ENCODE results near the gene SLC18A3.

Gene SLC18A3

DNA sequence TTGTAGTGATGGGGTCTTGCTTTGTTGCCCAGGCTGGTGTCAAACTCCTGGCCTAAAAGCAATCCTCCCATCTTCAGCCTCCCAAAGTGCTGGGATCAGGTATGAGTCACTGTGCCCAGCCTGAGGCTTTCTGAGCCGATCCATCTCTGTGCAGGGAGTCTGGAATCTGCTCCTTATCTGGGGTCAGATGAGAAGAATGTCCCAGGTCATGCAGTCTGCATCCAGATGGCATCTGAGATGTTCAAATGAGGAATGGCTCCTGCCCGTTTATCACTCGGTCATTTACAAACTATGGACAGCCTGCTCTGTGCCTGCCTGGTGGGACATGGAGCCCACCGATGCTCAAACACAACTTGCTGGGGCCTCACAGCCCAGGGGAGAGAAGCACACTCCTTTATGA is 11.1 kb upstream of the SLC18A3 start:
- TF ChIP-seq, protein P1, sequence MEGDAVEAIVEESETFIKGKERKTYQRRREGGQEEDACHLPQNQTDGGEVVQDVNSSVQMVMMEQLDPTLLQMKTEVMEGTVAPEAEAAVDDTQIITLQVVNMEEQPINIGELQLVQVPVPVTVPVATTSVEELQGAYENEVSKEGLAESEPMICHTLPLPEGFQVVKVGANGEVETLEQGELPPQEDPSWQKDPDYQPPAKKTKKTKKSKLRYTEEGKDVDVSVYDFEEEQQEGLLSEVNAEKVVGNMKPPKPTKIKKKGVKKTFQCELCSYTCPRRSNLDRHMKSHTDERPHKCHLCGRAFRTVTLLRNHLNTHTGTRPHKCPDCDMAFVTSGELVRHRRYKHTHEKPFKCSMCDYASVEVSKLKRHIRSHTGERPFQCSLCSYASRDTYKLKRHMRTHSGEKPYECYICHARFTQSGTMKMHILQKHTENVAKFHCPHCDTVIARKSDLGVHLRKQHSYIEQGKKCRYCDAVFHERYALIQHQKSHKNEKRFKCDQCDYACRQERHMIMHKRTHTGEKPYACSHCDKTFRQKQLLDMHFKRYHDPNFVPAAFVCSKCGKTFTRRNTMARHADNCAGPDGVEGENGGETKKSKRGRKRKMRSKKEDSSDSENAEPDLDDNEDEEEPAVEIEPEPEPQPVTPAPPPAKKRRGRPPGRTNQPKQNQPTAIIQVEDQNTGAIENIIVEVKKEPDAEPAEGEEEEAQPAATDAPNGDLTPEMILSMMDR (IDR thresholded peaks at IDR 0.05; ENCODE audit: control insufficient read depth, extremely low read depth, insufficient read depth) = no peak
- no peak for DNase-seq (ENCODE audit: low read depth)

DNA sequence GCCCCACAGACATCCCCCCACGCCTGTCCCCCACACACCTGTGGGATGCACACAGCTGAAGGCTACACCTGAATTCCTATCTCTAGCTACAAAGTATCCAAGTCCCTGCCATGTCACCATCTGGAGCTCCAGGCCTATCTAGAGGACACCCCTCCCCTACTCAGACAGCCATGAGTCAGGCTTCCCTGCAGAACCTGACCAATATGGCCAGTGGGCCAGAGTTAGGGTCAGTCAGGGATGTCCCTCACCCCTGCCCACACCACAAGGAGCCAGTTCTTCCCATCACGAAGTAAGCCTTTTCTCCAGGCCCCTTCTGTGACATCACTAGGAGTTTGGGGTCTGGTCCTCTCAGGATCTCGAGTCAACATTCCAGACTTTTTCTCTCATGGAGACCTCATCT is 10.6 kb upstream of the SLC18A3 start:
- TF ChIP-seq, protein P1 (IDR thresholded peaks at IDR 0.05; ENCODE audit: control insufficient read depth, extremely low read depth, insufficient read depth) = no peak
- DNase-seq (ENCODE audit: low read depth) = no peak

More for the DNA sequence above, 11.1 kb upstream of the SLC18A3 start:
- H3K4me3 ChIP-seq (ENCODE audit: low read depth, low read length) = no peak overlapping the region

DNA sequence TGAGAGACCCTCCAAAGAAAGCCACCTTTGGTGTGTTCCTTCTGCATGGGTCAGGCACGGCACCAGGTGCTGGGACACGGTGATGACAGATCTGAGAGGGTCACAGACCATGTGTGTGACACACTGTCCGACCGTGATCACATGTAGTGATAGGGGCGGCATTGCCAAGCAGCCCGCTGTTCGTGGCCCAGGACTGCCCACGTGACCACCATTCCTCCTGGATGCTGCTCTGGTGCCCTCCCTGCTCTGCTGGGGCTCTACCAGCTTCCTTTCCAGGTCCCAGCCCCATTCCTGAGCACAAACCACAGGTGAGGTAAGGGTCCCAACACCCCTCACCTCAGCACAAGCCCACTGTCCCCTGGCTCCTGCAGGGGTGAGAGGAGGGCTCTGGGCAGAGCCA is 10.1 kb upstream of the SLC18A3 start:
- TF ChIP-seq, protein P1 (IDR thresholded peaks at IDR 0.05; ENCODE audit: control insufficient read depth, extremely low read depth, insufficient read depth) = no peak
- no peak for DNase-seq (ENCODE audit: low read depth)
- H3K4me3 ChIP-seq (ENCODE audit: low read depth, low read length) = no peak overlapping the region

More for the DNA sequence above, 10.6 kb upstream of the SLC18A3 start:
- H3K4me3 ChIP-seq (ENCODE audit: low read depth, low read length) = no peak overlapping the region

DNA sequence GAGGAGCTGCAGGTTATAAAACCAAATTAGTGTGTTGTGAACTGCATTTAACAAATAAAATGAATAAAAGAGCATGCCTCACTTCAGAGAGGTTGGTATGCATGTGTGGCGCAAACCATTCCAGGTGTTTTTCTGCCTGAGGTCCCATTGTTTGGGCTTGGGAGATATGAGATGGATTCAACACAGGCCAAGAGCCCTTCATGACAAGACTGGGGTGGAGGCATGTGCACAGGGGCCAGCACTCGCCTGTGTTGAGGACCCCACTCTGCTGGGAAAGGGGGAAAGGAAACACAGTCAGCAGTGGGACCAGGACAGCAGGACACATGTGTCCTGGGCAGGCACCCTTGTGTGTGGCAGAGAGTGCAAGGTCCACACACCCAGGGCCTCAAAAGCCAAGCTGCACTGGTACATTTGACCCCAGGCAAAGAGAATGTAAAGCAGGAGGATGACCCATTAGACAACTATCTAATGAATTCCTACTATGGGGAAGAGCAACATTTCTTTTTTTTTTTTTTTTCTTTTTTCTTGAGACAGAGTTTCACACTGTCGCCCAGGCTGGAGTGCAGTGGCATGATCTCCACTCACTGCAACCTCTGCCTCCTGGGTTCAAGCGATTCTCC is 9.2 kb upstream of the SLC18A3 start:
- H3K4me3 ChIP-seq (ENCODE audit: low read depth, low read length) = no peak overlapping the region
- TF ChIP-seq, protein P1 (IDR thresholded peaks at IDR 0.05; ENCODE audit: control insufficient read depth, extremely low read depth, insufficient read depth) = no peak

DNA sequence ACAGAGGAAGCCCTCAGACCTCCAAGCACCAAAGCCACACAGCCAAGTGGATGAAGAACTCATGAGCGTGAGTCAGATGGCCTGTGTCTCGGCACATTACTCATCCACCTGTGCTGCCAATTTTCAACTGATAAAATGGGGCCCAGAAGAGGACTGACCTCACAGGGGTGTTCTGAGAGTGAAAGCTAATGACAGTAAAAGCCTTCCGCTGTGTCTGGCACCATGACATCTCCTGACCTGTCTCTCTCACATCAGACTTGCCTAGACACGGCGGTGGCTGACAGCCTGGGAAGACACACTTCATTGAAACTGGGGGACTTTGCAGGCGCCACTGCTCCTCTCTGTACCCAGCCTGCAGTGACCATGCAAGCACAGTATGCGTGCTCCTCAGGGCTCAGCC is 8.3 kb upstream of the SLC18A3 start:
- no peak overlapping the region for H3K4me3 ChIP-seq (ENCODE audit: low read depth, low read length)
- no peak for DNase-seq (ENCODE audit: low read depth)
- TF ChIP-seq, protein P1 (IDR thresholded peaks at IDR 0.05; ENCODE audit: control insufficient read depth, extremely low read depth, insufficient read depth) = no peak

More for the DNA sequence above, 9.2 kb upstream of the SLC18A3 start:
- no peak for DNase-seq (ENCODE audit: low read depth)

DNA sequence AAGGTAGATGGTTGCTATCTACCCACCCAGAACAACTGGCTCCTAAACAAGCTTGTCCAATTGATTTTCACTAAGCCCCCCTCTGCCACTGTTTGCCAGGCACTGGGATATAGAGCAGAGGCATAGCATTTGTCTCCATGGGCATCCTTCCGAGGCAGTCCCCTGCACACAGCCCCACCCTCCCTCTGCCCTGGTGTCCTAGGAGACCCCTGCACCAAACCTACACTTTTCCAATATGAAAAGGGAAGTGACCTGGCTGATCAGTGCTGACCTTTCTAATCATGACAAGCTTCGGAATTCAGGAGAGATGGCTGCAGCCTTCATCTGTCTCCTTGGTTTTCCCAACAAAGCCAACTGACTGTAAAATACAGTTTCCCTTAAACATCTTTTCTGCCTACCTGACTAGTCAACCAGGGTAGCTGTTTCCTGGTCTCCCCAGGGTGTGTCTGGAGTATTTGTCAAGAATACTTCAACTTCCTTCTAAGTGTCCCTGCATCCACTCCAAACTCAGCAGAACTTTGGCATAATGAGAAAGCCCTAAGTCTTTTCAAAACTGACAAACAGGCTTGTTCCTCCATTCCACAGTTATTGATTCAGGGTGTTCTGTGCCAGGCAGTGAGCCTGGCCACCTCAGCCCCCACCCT is 7.6 kb upstream of the SLC18A3 start:
- H3K4me3 ChIP-seq (ENCODE audit: low read depth, low read length) = no peak overlapping the region
- no peak for DNase-seq (ENCODE audit: low read depth)
- TF ChIP-seq, protein P1 (IDR thresholded peaks at IDR 0.05; ENCODE audit: control insufficient read depth, extremely low read depth, insufficient read depth) = no peak

All from LNCaP clone FGC (cell line).